Measurements from ENCODE around the gene CAMTA1. TPM values are rescaled to one million over a fixed set of nuclear protein-coding genes. Genes with fewer than 3 reads are reported as not detected.

CAMTA1 gene
- polyA plus RNA-seq, 1 donor (not counting 4 experiments of a cell fraction or from before 2014, with no cell fraction given) = 51.4 TPM

DNA sequence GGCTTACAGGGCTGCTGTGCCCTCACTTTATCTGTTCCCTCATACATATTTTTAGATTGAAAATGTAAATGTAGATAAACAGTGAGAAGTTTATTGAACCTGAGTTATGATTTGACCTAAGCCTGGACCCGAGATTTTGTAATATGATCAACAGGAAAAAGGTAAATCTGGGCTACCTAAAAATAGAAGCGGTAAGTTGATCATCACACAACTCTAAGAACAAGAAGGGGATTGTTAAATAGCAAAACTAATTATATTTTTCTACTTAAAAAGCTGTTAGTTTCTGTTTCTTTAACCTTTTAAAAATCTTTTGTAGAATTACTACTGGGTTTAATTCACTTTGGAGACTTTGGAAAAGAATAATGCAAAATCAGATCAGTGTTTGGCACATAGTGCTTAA lies 35.6 kb downstream of the CAMTA1 start:
- dilution Hi-C loops (cut with MboI; ENCODE audit: extremely low pct_ligation_motif_present, low sequenced_read_pairs) = no loop called here
- DNase-seq (ENCODE audit: low read depth, low spot score) = no peak
- H3K4me3 ChIP-seq (ENCODE audit: control insufficient read depth in 2 of 3, extremely low read depth in 1 of 3, insufficient read depth in 2 of 3, low read depth in 1 of 3, low read length in 3 of 3) = no peak overlapping the region
- no peaks in the 10 kb centered on the region for H3K9me1 ChIP-seq (ENCODE audit: control insufficient read depth, extremely low read depth, insufficient read depth, low read length)
- H3K27me3 ChIP-seq (ENCODE audit: control insufficient read depth, extremely low read depth, insufficient read depth, low read length) = no peaks in the 10 kb centered on the region
- H3K4me1 ChIP-seq (ENCODE audit: control insufficient read depth, extremely low read depth, insufficient read depth, low read length) = peaks cover 10% of the 10 kb centered on the region
- H4K20me1 ChIP-seq (ENCODE audit: control insufficient read depth, extremely low read depth, insufficient read depth, low read length) = no peaks in the 10 kb centered on the region
- TF ChIP-seq, protein P1, sequence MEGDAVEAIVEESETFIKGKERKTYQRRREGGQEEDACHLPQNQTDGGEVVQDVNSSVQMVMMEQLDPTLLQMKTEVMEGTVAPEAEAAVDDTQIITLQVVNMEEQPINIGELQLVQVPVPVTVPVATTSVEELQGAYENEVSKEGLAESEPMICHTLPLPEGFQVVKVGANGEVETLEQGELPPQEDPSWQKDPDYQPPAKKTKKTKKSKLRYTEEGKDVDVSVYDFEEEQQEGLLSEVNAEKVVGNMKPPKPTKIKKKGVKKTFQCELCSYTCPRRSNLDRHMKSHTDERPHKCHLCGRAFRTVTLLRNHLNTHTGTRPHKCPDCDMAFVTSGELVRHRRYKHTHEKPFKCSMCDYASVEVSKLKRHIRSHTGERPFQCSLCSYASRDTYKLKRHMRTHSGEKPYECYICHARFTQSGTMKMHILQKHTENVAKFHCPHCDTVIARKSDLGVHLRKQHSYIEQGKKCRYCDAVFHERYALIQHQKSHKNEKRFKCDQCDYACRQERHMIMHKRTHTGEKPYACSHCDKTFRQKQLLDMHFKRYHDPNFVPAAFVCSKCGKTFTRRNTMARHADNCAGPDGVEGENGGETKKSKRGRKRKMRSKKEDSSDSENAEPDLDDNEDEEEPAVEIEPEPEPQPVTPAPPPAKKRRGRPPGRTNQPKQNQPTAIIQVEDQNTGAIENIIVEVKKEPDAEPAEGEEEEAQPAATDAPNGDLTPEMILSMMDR (optimal IDR thresholded peaks at IDR 0.05 in 1 of 3, IDR thresholded peaks at IDR 0.05 in 1 of 3, conservative IDR thresholded peaks at IDR 0.05 in 1 of 3; ENCODE audit: extremely low read depth in 1 of 3, insufficient read depth in 2 of 3, low read length in 3 of 3) = no peak
- no peak for TF ChIP-seq EZH2 (IDR thresholded peaks at IDR 0.05; ENCODE audit: low read length)
- no peak overlapping the region for H3K4me2 ChIP-seq (ENCODE audit: control insufficient read depth, extremely low read depth, insufficient read depth, low read depth, low read length)
- H3K9me3 ChIP-seq (ENCODE audit: control insufficient read depth, low read depth, low read length) = no peaks in the 10 kb centered on the region
- no peak overlapping the region for H3K9ac ChIP-seq (ENCODE audit: control insufficient read depth, extremely low read depth, insufficient read depth, low read length)
- peaks cover 28% of the 10 kb centered on the region for H3K79me2 ChIP-seq (ENCODE audit: control insufficient read depth, insufficient read depth, low read length)
- H3K36me3 ChIP-seq (ENCODE audit: control insufficient read depth in 2 of 2, extremely low read depth in 1 of 2, insufficient read depth in 2 of 2, low read length in 2 of 2) = no peaks in the 10 kb centered on the region
- H2AFZ ChIP-seq (ENCODE audit: control insufficient read depth, low read length) = no peak overlapping the region
- no peak for FAIRE-seq
- H3K27ac ChIP-seq (ENCODE audit: control insufficient read depth, insufficient read depth, low read length) = no peak overlapping the region

DNA sequence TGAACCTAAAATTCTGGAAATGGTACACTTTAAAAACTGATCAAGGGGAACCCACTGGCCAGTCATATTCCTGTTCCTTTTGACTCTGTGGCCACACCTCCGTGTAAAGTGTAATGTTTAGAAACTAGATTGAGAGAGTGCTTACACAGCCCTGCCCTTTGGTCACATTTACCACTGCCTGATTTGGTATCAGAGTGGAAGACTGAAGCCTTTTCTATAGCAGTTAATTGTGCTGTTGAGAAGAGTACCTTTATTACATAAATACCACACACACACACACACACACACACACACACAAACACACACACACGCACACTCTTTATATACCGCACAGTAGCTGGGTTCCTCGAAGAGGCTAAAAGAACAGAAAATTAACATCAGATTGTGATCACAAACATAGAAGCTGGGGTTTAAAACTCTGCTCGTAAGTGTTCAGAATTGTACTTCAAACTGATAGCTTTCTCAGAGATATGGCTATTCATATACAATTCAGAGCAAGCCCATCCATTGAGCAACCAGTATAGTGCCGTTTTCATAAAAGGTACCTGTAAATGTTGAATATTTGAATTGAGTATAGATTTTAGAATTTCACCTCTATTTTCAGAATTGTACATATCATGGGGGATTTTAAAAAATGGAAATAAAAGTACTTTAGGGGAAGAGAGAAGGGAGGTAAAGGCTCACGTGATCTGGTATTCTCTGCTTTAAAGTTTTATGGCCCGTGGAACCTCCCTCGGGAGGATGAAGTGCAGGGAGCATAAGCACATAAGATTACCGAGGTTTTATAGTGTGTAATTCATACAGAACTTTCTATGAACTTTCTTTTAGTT lies 37.5 kb downstream of the CAMTA1 start:
- Histone ChIP-seq H3K9me1 (ENCODE audit: control insufficient read depth, extremely low read depth, insufficient read depth, low read length) (no peaks in the 10 kb centered on the region), H3K4me1 (ENCODE audit: control insufficient read depth, extremely low read depth, insufficient read depth, low read length) (peaks cover 10% of the 10 kb centered on the region), H3K4me2 (ENCODE audit: control insufficient read depth, extremely low read depth, insufficient read depth, low read depth, low read length) (no peak overlapping the region), H3K79me2 (ENCODE audit: control insufficient read depth, insufficient read depth, low read length) (peaks cover 18% of the 10 kb centered on the region), H3K36me3 (ENCODE audit: control insufficient read depth in 2 of 2, extremely low read depth in 1 of 2, insufficient read depth in 2 of 2, low read length in 2 of 2) (no peaks in the 10 kb centered on the region), H3K9me3 (ENCODE audit: control insufficient read depth, low read depth, low read length) (no peaks in the 10 kb centered on the region), H4K20me1 (ENCODE audit: control insufficient read depth, extremely low read depth, insufficient read depth, low read length) (no peaks in the 10 kb centered on the region), H3K4me3 (ENCODE audit: control insufficient read depth in 2 of 3, extremely low read depth in 1 of 3, insufficient read depth in 2 of 3, low read depth in 1 of 3, low read length in 3 of 3) (no peak overlapping the region), H3K27me3 (ENCODE audit: control insufficient read depth, extremely low read depth, insufficient read depth, low read length) (no peaks in the 10 kb centered on the region), H3K27ac (ENCODE audit: control insufficient read depth, insufficient read depth, low read length) (no peak overlapping the region), H3K9ac (ENCODE audit: control insufficient read depth, extremely low read depth, insufficient read depth, low read length) (no peak overlapping the region), H2AFZ (ENCODE audit: control insufficient read depth, low read length) (no peak overlapping the region)
- FAIRE-seq (no peak), DNase-seq (ENCODE audit: low read depth, low spot score) (no peak)
- dilution Hi-C loops (cut with MboI; ENCODE audit: extremely low pct_ligation_motif_present, low sequenced_read_pairs) = no loop called here
- TF ChIP-seq, protein P1 (optimal IDR thresholded peaks at IDR 0.05 in 1 of 3, IDR thresholded peaks at IDR 0.05 in 1 of 3, conservative IDR thresholded peaks at IDR 0.05 in 1 of 3; ENCODE audit: extremely low read depth in 1 of 3, insufficient read depth in 2 of 3, low read length in 3 of 3) = no peak
- TF ChIP-seq EZH2 (IDR thresholded peaks at IDR 0.05; ENCODE audit: low read length) = no peak

Measured in keratinocyte (primary cell).